ENCODE measurements around the gene EIPR1.

Gene EIPR1

DNA sequence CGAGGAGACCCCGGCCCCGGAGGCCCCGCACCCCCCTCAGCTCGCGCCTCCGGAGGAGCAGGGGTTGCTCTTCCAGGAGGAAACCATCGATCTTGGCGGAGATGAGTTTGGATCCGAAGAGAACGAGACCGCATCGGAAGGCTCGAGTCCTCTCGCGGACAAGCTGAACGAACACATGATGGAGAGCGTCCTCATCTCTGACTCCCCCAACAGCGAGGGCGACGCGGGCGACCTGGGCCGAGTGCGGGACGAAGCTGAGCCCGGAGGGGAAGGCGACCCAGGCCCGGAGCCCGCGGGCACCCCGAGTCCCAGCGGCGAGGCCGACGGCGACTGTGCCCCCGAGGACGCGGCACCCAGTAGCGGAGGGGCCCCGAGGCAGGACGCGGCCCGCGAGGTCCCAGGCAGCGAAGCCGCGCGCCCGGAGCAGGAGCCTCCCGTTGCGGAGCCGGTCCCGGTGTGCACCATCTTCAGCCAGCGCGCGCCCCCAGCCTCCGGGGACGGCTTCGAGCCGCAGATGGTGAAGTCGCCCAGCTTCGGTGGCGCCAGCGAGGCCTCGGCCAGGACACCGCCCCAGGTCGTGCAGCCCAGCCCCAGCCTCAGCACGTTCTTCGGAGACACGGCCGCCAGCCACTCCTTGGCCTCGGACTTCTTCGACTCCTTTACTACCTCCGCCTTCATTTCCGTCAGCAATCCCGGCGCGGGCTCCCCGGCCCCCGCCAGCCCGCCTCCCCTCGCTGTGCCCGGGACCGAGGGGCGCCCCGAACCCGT, 10.2 kb upstream of the EIPR1 start:
- no peaks in the 10 kb centered on the region for H3K9me3 ChIP-seq
- no peak overlapping the region for H3K4me3 ChIP-seq (ENCODE audit: low read depth, low read length)
- peaks cover 39% of the 10 kb centered on the region for H3K36me3 ChIP-seq
- DNase-seq: no peak
- TF ChIP-seq, protein P1, sequence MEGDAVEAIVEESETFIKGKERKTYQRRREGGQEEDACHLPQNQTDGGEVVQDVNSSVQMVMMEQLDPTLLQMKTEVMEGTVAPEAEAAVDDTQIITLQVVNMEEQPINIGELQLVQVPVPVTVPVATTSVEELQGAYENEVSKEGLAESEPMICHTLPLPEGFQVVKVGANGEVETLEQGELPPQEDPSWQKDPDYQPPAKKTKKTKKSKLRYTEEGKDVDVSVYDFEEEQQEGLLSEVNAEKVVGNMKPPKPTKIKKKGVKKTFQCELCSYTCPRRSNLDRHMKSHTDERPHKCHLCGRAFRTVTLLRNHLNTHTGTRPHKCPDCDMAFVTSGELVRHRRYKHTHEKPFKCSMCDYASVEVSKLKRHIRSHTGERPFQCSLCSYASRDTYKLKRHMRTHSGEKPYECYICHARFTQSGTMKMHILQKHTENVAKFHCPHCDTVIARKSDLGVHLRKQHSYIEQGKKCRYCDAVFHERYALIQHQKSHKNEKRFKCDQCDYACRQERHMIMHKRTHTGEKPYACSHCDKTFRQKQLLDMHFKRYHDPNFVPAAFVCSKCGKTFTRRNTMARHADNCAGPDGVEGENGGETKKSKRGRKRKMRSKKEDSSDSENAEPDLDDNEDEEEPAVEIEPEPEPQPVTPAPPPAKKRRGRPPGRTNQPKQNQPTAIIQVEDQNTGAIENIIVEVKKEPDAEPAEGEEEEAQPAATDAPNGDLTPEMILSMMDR (IDR thresholded peaks at IDR 0.05; ENCODE audit: low read depth, low read length): no peak
- no peaks in the 10 kb centered on the region for H3K27me3 ChIP-seq
- no peaks in the 10 kb centered on the region for H3K4me1 ChIP-seq

DNA sequence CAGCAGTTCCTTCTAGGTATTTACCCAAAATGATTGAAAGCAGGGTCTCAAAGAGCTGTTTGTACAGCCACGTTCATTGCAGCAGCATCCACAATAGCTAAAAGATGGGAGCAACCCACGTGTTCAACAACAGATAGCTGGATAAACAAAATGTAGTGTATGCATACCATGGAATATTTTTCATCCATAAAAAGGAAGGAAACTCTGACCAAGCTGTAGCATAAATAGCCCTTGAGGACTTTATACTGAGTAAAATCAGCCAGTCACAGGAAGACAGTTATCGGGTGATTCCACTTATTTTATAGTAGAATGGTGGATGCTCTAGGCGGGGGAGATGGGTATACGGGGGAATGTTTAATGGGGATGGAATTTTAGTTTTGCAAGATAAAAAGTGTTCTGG, 9.4 kb upstream of the EIPR1 start:
- peaks cover 39% of the 10 kb centered on the region for H3K36me3 ChIP-seq
- TF ChIP-seq, protein P1 (IDR thresholded peaks at IDR 0.05; ENCODE audit: low read depth, low read length): no peak

DNA sequence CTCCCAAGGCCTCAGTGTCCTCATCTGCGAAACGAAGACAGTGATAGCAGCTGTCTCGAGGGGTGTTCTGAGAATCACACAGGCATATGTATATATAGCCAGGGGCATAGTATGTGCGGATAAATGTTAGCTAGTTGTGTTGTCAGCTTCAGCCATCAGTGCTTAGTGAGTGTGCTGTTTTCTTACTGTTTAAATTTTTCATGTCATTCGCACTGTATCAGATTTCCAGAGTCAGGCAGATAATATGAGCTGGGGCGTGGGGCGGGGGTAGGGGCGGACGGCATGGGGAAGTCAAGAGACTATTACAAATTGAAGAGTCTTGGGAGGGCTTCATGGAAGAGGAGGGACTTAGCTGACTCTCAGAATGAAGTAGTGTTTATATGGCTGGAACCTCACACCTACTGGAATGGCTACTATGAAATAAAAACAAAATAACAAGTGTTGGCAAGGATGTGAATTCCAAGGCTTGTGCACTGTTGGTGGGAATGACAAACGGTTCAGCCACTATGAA, 8.9 kb upstream of the EIPR1 start:
- Histone ChIP-seq H3K9me3 (no peaks in the 10 kb centered on the region), H3K4me3 (ENCODE audit: low read depth, low read length) (no peak overlapping the region), H3K36me3 (peaks cover 39% of the 10 kb centered on the region), H3K4me1 (no peaks in the 10 kb centered on the region), H3K27me3 (no peaks in the 10 kb centered on the region)
- TF ChIP-seq, protein P1 (IDR thresholded peaks at IDR 0.05; ENCODE audit: low read depth, low read length): no peak
- DNase-seq: no peak

More for the DNA sequence above, 9.4 kb upstream of the EIPR1 start:
- H3K4me1 ChIP-seq: no peaks in the 10 kb centered on the region
- H3K4me3 ChIP-seq (ENCODE audit: low read depth, low read length): no peak overlapping the region
- no peaks in the 10 kb centered on the region for H3K9me3 ChIP-seq
- DNase-seq: no peak
- H3K27me3 ChIP-seq: no peaks in the 10 kb centered on the region

DNA sequence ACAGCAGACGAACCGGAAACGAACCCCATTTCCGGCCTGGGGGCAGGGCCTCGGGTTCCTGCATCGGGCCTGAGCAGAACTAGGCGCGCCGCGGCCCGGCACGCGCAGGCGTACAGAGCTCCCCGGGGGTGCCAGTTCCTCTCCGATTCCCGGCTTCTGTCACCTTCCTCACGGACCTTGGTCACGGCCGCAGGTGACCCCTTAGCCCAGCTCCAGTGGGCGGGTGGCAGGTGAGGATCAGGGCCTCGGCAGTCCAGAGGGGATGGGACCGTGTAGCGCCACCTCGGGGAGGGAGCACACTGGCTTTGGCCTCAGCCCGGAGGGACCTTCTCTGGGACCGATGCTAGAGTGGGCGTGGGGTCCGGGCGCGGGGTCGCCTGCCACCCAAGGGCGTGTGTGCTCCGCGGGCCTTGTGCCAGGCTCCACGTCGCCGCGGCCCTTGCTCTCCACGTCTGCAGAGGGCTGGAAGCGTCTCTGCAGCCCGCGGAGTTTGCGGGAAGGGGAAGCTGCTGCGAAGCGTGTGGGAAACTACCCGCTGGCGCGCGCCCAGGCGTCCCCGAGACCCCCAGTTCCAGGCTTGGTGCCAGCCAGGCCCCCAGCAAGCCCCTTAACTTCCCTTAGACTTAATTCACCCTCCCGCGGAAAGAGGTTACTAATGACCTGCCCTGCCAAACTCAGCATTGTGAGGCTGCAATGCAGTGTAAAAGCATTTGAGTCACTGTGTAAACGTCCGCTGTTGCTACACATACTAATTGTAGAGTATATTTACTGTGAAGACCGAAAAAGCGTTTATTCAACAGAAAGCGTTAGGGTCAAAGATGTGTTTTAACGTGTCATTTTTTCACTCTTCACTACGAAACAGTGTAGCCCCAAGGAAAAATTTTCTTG, 2.3 kb upstream of the EIPR1 start, which contains the start of gene TRAPPC12:
Gene TRAPPC12, plus strand, starts transcription at position 48 of the 888 bp plus-strand sequence. CDS start 7,930 bp downstream, outside the sequence.
- H3K9me3 ChIP-seq: no peaks in the 10 kb centered on the region
- TF ChIP-seq, protein P1 (IDR thresholded peaks at IDR 0.05; ENCODE audit: low read depth, low read length): peak; percentile 59
- H3K4me3 ChIP-seq (ENCODE audit: low read depth, low read length): peak within 1 kb of the TSS; percentile 88
- H3K36me3 ChIP-seq: no peaks in the 10 kb centered on the region
- H3K4me1 ChIP-seq: peaks cover 7% of the 10 kb centered on the region; the same call in 1 of the 2 replicates
- DNase-seq: peak; percentile 92
- H3K27me3 ChIP-seq: no peaks in the 10 kb centered on the region

DNA sequence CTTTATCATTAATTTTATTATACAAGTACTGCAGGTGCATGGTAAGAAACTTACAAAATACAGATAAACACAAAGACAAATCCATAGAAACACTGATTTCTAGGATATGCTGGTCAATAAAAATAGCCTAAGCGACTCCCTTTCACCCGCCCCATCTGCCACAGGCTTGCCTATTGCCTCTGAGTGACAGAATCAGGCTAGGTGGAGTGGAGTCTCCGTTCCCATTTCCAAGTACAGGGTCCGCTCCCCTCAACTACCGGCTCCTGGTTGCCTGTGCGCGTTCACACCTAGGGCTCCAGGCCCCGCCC, 1.7 kb upstream of the EIPR1 start:
- no peaks in the 10 kb centered on the region for H3K27me3 ChIP-seq
- peaks cover 7% of the 10 kb centered on the region; the same call in 1 of the 2 replicates for H3K4me1 ChIP-seq
- peak overlapping the region; percentile 80 for H3K4me3 ChIP-seq (ENCODE audit: low read depth, low read length)
- no peak for DNase-seq
- H3K36me3 ChIP-seq: no peaks in the 10 kb centered on the region
- no peaks in the 10 kb centered on the region for H3K9me3 ChIP-seq
- TF ChIP-seq, protein P1 (IDR thresholded peaks at IDR 0.05; ENCODE audit: low read depth, low read length): no peak
